NB4 (cell line): ENCODE measurements around the gene FSD1.
A peak's percentile ranks its signal among the peaks of the same experiment; 100 is the strongest.

Source experiments
- DNase-seq: peaks from one replicate; pipeline ENCODE4 v3.0.0; 2010; ENCODE audit warnings: low read depth
- H3K4me3 ChIP-seq: one replicate; pipeline ENCODE4 v1.5.1; 2011; ENCODE audit warnings: mild to moderate bottlenecking, low read depth, low read length, moderate library complexity
- MYC ChIP-seq: IDR thresholded peaks from 2 replicates; pipeline ENCODE4 v1.6.1; 2011; ENCODE audit warnings: low read depth, low read length
- POLR2A ChIP-seq: IDR thresholded peaks from 2 replicates; pipeline ENCODE4 v1.6.1; 2011; ENCODE audit warnings: mild to moderate bottlenecking; ENCODE audit not compliant: insufficient read length; ENCODE audit errors: extremely low read depth
- TF ChIP-seq, protein P1 (sequence below): IDR thresholded peaks from one replicate; pipeline ENCODE4 v1.5.1; 2012; ENCODE audit warnings: low read depth, low read length
- TF ChIP-seq, protein P2 (sequence below): IDR thresholded peaks from 2 replicates; pipeline ENCODE4 v1.6.1; 2011; ENCODE audit warnings: low read depth, low read length

The FSD1 gene

DNA sequence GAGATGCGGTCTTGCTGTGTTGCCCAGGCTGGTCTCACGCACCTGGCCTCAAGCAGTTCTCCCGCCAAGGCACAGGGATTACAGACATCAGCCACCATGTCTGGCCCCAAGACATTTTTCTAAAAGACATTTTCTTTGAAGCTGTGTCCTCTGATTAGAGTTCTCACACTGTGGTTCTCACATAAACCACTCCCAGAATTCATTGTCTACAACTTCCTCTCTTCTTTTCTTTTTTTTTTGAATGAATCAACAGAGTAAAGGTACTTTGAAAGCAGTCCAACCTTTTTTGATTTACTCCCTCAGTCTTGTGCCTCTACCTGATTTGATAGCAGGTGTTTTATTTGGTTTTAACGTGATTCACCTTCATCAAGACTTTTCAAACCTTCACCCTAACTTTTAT lies 39.6 kb upstream of the FSD1 start:
- H3K4me3 ChIP-seq, result no peak overlapping the region
- no peak for DNase-seq
- TF ChIP-seq, protein P1, sequence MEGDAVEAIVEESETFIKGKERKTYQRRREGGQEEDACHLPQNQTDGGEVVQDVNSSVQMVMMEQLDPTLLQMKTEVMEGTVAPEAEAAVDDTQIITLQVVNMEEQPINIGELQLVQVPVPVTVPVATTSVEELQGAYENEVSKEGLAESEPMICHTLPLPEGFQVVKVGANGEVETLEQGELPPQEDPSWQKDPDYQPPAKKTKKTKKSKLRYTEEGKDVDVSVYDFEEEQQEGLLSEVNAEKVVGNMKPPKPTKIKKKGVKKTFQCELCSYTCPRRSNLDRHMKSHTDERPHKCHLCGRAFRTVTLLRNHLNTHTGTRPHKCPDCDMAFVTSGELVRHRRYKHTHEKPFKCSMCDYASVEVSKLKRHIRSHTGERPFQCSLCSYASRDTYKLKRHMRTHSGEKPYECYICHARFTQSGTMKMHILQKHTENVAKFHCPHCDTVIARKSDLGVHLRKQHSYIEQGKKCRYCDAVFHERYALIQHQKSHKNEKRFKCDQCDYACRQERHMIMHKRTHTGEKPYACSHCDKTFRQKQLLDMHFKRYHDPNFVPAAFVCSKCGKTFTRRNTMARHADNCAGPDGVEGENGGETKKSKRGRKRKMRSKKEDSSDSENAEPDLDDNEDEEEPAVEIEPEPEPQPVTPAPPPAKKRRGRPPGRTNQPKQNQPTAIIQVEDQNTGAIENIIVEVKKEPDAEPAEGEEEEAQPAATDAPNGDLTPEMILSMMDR, result no peak
- TF ChIP-seq POLR2A, result no peak
- TF ChIP-seq, protein P2, sequence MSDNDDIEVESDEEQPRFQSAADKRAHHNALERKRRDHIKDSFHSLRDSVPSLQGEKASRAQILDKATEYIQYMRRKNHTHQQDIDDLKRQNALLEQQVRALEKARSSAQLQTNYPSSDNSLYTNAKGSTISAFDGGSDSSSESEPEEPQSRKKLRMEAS, result no peak
- TF ChIP-seq MYC, result no peak

DNA sequence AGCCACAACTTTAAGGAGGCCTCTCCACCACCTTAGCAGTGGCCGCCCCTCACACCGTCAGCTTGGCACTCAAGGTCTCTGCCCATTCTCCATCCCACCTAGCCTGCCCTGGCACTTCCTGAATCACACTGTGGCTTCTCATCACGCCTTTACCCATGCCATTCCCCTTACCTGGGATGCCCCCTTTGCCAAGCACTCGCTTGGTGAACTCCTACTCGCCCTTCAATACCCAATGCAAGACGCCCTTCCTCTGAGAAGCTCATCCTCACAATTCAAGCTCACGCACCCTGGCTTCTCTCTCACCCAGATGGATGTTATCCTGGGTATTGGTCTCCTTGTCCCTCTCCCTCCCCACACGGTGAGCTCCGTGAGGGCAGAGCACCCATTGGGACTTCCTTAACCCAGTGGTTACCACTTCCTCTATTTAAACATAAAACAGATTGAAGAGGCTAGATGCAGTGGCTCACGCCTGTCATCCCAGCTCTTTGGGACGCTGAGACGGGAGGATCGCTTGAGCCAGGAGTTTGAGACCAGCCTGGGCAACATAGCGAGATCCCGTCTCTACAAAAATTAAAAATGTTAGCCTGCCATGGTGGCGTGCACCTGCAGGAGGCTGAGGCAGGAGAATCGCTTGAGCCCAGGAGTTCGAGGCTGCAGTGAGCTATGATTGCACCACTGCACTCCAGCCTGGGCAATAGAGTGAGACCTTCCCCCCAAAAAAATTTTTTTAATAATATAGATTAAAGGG lies 38.0 kb upstream of the FSD1 start:
- DNase-seq, result no peak
- TF ChIP-seq POLR2A, result no peak
- TF ChIP-seq, protein P1, result no peak
- no peak for TF ChIP-seq MYC
- TF ChIP-seq, protein P2, result no peak

DNA sequence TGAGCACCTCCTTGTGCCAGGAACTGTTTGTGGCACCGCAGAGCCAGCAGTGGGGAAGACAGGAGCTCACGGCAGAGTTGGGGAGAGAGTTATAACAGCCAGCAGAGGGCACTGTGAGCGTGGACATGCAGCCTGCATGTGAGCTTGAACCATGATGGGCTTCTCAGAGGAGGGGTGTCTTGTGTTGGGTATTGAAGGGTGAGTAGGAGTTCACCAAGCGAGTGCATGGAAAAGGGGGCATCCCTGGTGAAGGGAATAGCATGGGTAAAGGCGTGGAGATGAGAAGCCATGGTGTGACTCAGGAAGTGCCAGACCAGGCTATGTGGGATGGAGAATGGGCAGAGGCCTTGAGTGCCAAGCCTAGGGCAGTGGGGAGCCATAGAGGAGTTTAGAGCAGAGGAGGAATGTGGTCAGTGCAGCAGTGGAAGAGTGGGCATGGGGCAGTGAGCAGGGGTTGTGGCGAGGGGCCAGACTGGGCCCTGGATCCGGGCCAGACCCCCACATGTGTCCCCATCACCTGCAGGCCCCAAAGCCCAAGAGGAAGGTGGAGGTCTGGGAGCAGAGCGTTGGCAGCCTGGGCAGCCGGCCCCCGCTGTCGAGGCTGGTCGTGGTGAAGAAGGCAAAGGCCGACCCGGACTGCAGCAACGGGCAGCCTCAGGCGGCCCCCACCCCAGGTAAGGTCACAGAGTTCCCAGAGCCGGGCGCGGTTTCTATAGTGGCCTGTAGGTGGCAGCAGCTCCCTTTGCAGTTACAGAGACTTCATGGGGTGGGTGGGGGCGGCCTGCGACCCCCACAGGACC lies 37.1 kb upstream of the FSD1 start:
- H3K4me3 ChIP-seq, result no peak overlapping the region
- DNase-seq, result peak; percentile 79
- TF ChIP-seq, protein P2, result no peak
- TF ChIP-seq, protein P1, result peak; percentile 57
- TF ChIP-seq POLR2A (no peak), MYC (no peak)

More for the DNA sequence above, 38.0 kb upstream of the FSD1 start:
- H3K4me3 ChIP-seq, result no peak overlapping the region

DNA sequence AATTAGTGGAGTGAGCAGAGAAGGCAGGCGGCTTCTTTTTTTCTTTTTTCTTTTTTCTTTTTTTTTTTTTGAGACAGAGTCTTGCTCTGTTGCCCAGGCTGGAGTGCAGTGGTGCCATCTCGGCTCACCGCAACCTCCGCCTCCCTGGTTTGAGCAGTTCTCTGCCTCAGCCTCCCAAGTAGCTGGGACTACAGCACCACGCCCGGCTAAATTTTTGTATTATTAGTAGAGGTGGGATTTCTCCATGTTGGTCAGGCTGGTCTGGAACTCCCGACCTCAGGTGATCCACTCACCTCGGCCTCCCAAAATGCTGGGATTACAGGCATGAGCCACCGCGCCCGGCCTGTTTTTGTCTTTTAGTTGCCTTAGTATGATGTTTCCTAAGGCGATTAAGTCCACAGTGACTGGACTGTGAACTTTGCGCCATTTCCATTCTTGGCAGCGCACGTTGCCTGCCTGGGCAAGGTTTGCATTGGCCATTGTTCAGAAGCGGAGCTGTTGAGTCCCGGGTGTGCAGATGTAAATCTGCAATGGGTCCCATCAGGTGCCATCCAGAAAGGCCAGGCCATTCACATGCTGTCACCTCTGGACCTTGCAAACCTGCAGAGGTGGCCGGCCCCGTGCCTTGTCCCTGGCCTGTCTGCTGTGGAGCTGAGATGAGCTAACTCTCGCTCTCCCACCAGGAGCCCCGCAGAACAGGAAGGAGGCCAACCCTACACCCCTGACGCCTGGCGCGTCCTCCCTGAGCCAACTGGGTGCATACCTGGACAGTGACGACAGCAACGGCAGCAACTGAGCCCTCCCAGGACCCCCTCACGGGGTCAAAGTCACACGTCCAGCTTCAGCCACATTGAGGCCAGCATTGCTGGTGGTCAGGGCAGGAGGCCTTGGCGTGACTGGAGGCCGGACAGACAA lies 36.2 kb upstream of the FSD1 start:
- H3K4me3 ChIP-seq, result no peak overlapping the region
- TF ChIP-seq POLR2A (no peak), MYC (no peak)
- TF ChIP-seq, protein P2, result no peak
- TF ChIP-seq, protein P1, result no peak
- no peak for DNase-seq

DNA sequence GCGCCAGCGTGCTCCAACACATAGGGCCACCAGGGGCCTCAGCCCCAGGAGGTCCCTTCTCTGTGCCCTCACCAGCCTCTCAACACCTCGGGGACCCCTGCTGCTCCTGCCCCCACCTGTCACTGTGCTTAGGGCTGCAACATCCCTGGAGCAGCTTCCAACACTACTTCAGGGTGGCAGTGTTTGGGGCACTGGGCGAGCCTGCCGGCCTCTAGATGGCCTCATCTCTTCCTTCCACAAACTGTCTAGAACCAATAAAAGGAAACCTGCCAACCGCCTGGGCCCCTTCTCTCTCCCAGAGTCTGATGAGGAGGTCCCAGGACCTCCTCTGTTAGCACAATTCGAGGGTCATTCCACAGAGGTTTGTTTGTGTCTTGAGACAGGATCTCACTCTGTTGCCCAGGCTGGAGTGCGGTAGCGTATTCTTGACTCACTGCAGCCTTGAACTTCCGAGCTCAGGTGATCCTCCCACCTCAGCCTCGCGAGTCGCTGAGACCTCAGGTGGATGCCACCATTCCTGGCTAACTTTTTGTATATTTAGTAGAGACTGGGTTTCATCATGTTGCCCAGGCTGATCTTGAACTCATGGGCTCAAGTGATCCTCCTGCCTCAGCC lies 35.5 kb upstream of the FSD1 start:
- TF ChIP-seq, protein P1, result no peak
- TF ChIP-seq, protein P2, result no peak
- no peak for TF ChIP-seq MYC
- TF ChIP-seq POLR2A, result no peak
- no peak overlapping the region for H3K4me3 ChIP-seq
- DNase-seq, result no peak
